Left renal cortex interstitium (tissue), 4 donors: Measurements from ENCODE around the gene GNG5. TPM values are rescaled to one million over a fixed set of nuclear protein-coding genes. Genes with fewer than 3 reads are reported as not detected.
"Not testable (repeated sequence)": the region's sequence is repeated elsewhere in the genome, so short reads cannot be mapped to it uniquely, and the experiment has no call there.

Experiments used
- DNase-seq, 4 donors: peaks; one replicate each; pipeline ENCODE4 v3.0.0-alpha.2; 2013; ENCODE audit warnings: low read depth in 4 of 4, low spot score in 2 of 4, missing footprints in 1 of 4
- polyA plus RNA-seq, 4 donors: library from polyadenylated mRNA; unstranded; fragments of 120-200 nt; gene quantifications; one replicate each; pipeline ENCODE4 v1.2.1, GENCODE V29; 2013; ENCODE audit not compliant: insufficient read length in 4 of 4

Gene GNG5
- polyA plus RNA-seq = 100 to 1,000 TPM; 146 to 178 (median 160) TPM

- peak; percentile 92 to 97 (median 96) for DNase-seq
These were observed at the start of gene GNG5, which contains the start of gene SPATA1 for GRCh38 chr1:84506002-84506728. GNG5 (minus strand) TSS chr1:84506581; CDS start chr1:84506091, 490 bp downstream. SPATA1 (plus strand) TSS chr1:84506386; CDS start chr1:84516360, 9,974 bp downstream.

GRCh38 chr1:84550826-84551225 is 44.4 kb upstream of the GNG5 start:
- DNase-seq = no peak

GRCh38 chr1:84541679-84542078 is 35.3 kb upstream of the GNG5 start:
- no peak for DNase-seq

GRCh38 chr1:84540759-84541158 is 34.4 kb upstream of the GNG5 start:
- DNase-seq = peak in 3 of 4 donors; percentile 0 to 15 (median 4)

- no peak for DNase-seq
These were observed 33.6 kb upstream of the GNG5 start for GRCh38 chr1:84539972-84540371.

GRCh38 chr1:84538599-84538998 is 32.2 kb upstream of the GNG5 start:
- no peak for DNase-seq

- DNase-seq = no peak
These were observed 19.4 kb upstream of the GNG5 start for GRCh38 chr1:84525779-84526178.

GRCh38 chr1:84524590-84524989 is 18.2 kb upstream of the GNG5 start:
- DNase-seq = no peak

- no peak for DNase-seq
These were observed 4.3 kb upstream of the GNG5 start for GRCh38 chr1:84510668-84511067.

- DNase-seq = no peak
These were observed 3.8 kb upstream of the GNG5 start for GRCh38 chr1:84510165-84510564.

- DNase-seq = no peak
These were observed 2.6 kb upstream of the GNG5 start for GRCh38 chr1:84509029-84509428.

GRCh38 chr1:84508510-84508909 is 2.1 kb upstream of the GNG5 start:
- no peak for DNase-seq

GRCh38 chr1:84507887-84508286 is 1.5 kb upstream of the GNG5 start:
- not testable (repeated sequence) for DNase-seq

GRCh38 chr1:84506729-84507453 is 510 bp upstream of the GNG5 start:
- DNase-seq = no peak

GRCh38 chr1:84505493-84506001 is 834 bp downstream of the GNG5 start:
- DNase-seq = peak in 3 of 4 donors; percentile 46 to 75 (median 73)

GRCh38 chr1:84504580-84505492 is 1.5 kb downstream of the GNG5 start:
- peak in 3 of 4 donors; percentile 18 to 27 (median 20) for DNase-seq

GRCh38 chr1:84502927-84503326 is 3.5 kb downstream of the GNG5 start:
- DNase-seq = no peak

GRCh38 chr1:84497631-84498275 is 8.6 kb downstream of the GNG5 start:
- DNase-seq = no peak

- DNase-seq = no peak
These were observed 9.9 kb downstream of the GNG5 start for GRCh38 chr1:84496498-84496897.

- DNase-seq = no peak
These were observed 12.6 kb downstream of the GNG5 start for GRCh38 chr1:84493747-84494146.
